Thyroid gland (tissue), 4 donors: ENCODE results near the gene PRSS3. TPM values are rescaled to one million over a fixed set of nuclear protein-coding genes. Genes with fewer than 3 reads are reported as not detected.
"Not testable (repeated sequence)": the region's sequence is repeated elsewhere in the genome, so short reads cannot be mapped to it uniquely, and the experiment has no call there.

Experiments used
- DNase-seq, 2 donors: peaks; one replicate each; pipeline ENCODE4 v3.0.0-alpha.2; 2019
- H3K27ac ChIP-seq, 3 donors: fragments of 200-600 bp; sonication (generic); 1 replicate in 2 of 3; 2 replicates in 1 of 3; pipeline ENCODE4 v1.5.1; 2016 to 2019; ENCODE audit warnings: mild to moderate bottlenecking in 1 of 3, moderate library complexity in 1 of 3
- H3K27me3 ChIP-seq: fragments of 200-600 bp; sonication (generic); one replicate; pipeline ENCODE4 v1.5.1; 2019
- H3K36me3 ChIP-seq, 2 donors: fragments of 200-600 bp; sonication (generic); one replicate each; pipeline ENCODE4 v1.5.1; 2016 to 2019
- H3K4me1 ChIP-seq, 2 donors: fragments of 200-600 bp; sonication (generic); one replicate each; pipeline ENCODE4 v1.5.1; 2017 to 2019
- H3K4me3 ChIP-seq, 3 donors: fragments of 200-600 bp; sonication (generic); replicated peaks in 1 of 3; 1 replicate in 2 of 3; 2 replicates in 1 of 3; pipeline ENCODE4 v1.5.1; 2016; ENCODE audit warnings: mild to moderate bottlenecking in 1 of 3
- H3K9me3 ChIP-seq: fragments of 200-600 bp; sonication (generic); one replicate; pipeline ENCODE4 v1.5.1; 2017
- POLR2A ChIP-seq, 2 donors: fragments of 450-650 bp; IDR thresholded peaks; one replicate each; pipeline ENCODE4 v1.6.1; 2017; ENCODE audit warnings: antibody characterized with exemption in 2 of 2, mild to moderate bottlenecking in 2 of 2, moderate library complexity in 1 of 2
- WGBS, 2 donors: methylation state at CpG; one replicate each; pipeline ENCODE4 v1.1.5; 2017; 5-methylcytosine and 5-hydroxymethylcytosine counted together
- intact Hi-C: fragments of 100-400 bp; cut with DNase I; formaldehyde crosslinking; loops from one replicate; pipeline ENCODE4 v1.15.1; 2023
- total RNA-seq, 4 donors: library from RNA; depleted of rRNA; stranded (reverse); fragments of >200 nt; gene quantifications; one replicate each; pipeline ENCODE4 v1.2.3, GENCODE V29; 2016
- TF ChIP-seq, protein P1 (sequence below), 6 experiments: fragments of 200-600 bp in 3 of 6; fragments of 450-650 bp in 3 of 6; sonication (generic) in 3 of 6; IDR thresholded peaks; one replicate each; pipeline ENCODE4 v1.5.1; 2016 to 2019; ENCODE audit warnings: antibody characterized with exemption in 6 of 6, mild to moderate bottlenecking in 2 of 6, inconsistent platforms in 1 of 6, moderate library complexity in 1 of 6

Gene PRSS3
- total RNA-seq, 4 donors from 2014 or later, result not detected

DNA sequence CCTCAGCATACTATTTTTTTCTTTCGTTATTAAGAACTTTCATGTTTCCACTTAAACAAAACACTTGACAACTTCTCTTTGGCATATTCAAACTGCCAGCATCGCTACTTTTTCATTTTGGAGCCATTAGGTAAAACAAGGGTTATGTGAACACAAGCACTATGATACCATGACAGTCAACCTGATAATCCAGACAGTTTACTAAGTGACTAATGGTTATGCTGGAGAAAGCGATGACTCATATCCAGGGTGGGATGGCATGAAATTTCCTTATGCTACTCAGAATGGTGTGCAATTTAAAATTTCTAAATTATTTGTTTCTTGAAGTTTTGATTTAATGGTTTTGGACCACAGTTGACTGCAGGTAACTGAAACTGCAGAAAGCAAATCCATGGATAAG is 29.9 kb upstream of the PRSS3 start:
- no peaks in the 10 kb centered on the region for H3K27me3 ChIP-seq
- no peaks in the 10 kb centered on the region for H3K36me3 ChIP-seq
- WGBS, 2 donors, result 95 to 96% methylated on average over 3 of the region's 3 CpGs
- DNase-seq, result no peak
- no peaks in the 10 kb centered on the region for H3K4me1 ChIP-seq
- TF ChIP-seq, protein P1, sequence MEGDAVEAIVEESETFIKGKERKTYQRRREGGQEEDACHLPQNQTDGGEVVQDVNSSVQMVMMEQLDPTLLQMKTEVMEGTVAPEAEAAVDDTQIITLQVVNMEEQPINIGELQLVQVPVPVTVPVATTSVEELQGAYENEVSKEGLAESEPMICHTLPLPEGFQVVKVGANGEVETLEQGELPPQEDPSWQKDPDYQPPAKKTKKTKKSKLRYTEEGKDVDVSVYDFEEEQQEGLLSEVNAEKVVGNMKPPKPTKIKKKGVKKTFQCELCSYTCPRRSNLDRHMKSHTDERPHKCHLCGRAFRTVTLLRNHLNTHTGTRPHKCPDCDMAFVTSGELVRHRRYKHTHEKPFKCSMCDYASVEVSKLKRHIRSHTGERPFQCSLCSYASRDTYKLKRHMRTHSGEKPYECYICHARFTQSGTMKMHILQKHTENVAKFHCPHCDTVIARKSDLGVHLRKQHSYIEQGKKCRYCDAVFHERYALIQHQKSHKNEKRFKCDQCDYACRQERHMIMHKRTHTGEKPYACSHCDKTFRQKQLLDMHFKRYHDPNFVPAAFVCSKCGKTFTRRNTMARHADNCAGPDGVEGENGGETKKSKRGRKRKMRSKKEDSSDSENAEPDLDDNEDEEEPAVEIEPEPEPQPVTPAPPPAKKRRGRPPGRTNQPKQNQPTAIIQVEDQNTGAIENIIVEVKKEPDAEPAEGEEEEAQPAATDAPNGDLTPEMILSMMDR (IDR thresholded peaks at IDR 0.05), result no peak
- TF ChIP-seq POLR2A (IDR thresholded peaks at IDR 0.05), result no peak
- no peak overlapping the region for H3K4me3 ChIP-seq
- intact Hi-C loops, result no loop called here
- H3K9me3 ChIP-seq, result no peaks in the 10 kb centered on the region
- H3K27ac ChIP-seq, result no peak overlapping the region

DNA sequence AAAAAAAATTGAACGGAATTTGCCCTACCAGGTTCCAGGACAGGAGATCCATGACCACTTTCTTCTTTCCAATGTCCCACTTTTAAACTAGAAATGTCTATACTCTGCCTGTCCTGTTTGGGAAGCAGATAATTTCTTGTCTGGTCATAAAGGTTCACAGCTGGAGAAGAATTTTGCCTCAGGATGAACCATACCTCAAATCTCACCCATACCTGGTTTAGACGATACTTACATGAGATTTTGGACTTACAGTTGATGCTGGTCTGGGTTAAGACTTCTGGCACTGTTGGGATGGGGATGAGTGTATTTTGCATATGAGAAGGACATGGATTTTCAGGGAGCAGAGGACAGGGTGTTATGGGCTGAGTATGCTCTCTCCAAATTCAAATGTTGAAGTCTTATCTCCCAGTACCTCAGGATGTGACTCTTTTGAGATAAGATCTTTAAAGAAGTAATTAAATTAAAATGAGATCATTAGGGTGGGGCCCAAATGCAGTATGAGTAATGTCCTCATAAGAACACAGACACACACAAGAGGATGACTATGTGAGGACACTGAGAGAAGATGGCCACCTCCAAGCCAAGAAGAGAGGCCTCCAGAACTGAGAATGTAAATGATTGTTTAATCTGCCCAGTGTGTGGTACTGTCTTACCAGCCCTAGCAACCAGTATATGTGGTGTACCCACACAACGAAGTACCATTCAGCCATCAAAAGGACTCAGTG is 25.0 kb upstream of the PRSS3 start:
- H3K27ac ChIP-seq, intact Hi-C loops, DNase-seq, H3K4me1 ChIP-seq, H3K9me3 ChIP-seq, H3K27me3 ChIP-seq, H3K36me3 ChIP-seq, H3K4me3 ChIP-seq: not testable (repeated sequence)
- 91 to 99% methylated on average over 3 of the region's 3 CpGs for WGBS, 2 donors

DNA sequence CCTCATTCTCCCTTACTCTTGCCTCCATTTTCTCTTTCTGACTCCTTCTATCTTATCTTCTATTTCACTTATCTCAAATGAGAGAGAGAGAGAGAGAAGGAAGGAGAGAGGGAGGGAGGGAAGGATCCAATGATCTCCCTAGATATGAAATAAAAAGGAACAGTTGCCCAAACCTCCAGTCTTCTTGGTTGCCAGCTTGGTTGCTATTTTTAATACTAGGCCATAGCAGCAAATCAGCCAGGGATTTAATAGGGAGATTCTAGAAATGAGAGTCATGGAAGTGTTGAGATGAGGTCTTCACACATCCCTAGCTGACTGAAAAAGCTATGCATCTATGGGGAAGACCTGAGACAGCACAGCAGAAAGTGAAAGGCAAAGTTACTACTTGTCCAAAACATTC is 22.2 kb upstream of the PRSS3 start:
- H3K9me3 ChIP-seq, H3K27ac ChIP-seq, intact Hi-C loops, H3K4me3 ChIP-seq, DNase-seq, H3K4me1 ChIP-seq, H3K36me3 ChIP-seq, H3K27me3 ChIP-seq: not testable (repeated sequence)

DNA sequence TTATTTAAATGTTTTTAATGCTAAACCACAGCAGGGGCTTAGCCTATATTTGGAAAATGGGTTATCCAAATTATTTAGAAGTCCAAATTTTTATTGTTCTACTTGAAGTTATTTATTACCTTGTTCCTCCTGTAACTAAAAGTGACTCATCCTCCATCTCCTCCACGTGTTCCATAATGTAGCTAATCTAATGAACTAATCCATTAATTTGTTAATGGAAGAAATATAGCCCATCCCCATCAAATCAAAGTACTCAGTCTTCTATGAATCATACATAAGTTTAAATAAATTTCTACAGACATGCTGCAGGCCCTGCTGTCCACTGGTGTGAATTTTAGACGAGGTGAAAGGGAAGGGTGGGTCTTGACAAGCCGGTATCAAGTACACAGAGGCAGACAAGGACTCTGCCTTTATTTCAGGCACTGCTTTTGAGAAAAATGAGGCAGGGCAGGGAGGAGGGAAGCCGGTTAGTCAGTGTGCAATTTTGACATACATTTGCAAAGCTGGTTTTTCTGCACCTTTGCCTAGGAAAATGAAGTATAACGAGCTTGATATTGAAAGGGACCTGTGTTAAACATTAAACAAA is 21.2 kb upstream of the PRSS3 start:
- H3K36me3 ChIP-seq, H3K4me1 ChIP-seq, H3K4me3 ChIP-seq, H3K9me3 ChIP-seq, H3K27ac ChIP-seq, H3K27me3 ChIP-seq, intact Hi-C loops, DNase-seq: not testable (repeated sequence)
- WGBS, 2 donors, result 76 to 77% methylated on average over 5 of the region's 5 CpGs

DNA sequence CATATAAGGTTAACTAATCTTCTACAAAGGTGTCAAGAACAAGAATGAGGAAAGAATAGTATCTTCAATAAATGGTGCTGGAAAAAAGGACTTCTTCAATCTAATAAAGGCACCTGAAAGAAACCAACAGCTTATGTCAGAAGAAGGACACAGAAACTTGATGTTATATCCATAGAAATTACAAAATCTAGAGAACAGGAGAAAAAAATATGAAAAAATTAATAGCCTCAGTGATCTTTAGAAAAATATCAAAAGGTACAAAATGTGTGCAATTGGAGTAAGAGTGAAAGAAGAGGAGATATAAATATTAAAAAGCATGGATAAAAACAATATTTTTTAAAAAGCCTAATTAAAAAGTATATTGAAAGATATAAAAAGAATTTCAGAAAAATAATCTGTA is 18.8 kb upstream of the PRSS3 start:
- no peaks in the 10 kb centered on the region for H3K36me3 ChIP-seq
- DNase-seq, result no peak
- H3K9me3 ChIP-seq, result no peaks in the 10 kb centered on the region
- TF ChIP-seq POLR2A (IDR thresholded peaks at IDR 0.05), result no peak
- TF ChIP-seq, protein P1 (IDR thresholded peaks at IDR 0.05), result no peak
- no peaks in the 10 kb centered on the region for H3K27me3 ChIP-seq
- no peak overlapping the region for H3K4me3 ChIP-seq
- H3K4me1 ChIP-seq, result peaks cover 5% of the 10 kb centered on the region in 2 donors
- H3K27ac ChIP-seq, result no peak overlapping the region
- intact Hi-C loops, result no loop called here

DNA sequence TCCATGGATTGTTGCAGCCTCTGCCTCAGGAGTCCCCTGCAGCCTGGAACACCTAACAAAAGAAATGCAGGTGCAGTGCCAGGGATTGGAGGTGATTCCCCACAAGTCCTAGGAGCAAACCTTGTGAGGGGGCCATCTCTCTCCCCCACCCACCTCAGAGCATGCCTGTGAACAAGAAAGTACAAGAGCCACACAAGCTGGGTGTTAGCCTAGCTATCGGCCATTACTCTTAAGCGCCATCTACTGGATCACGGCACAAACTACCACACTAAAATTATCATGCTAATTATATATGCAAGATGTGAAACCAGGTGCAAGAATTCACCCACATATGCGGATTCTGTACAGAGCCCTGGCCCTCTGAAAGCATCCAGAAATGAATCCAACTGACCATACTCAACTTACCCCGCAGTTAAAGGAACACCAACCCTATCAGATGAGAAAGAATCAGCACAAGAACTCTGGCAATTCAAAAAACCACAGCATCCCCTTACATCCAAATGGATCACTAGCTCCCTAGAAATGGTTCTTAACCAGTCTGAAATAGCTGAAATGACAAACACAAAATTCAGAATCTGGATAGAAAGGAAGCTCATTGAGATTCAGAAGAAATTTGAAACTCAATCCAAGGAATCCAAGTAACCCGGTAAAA is 16.5 kb upstream of the PRSS3 start:
- H3K4me3 ChIP-seq, result no peak overlapping the region
- 15 to 17% methylated on average over 6 of the region's 6 CpGs for WGBS, 2 donors
- H3K27ac ChIP-seq, result no peak overlapping the region
- no peaks in the 10 kb centered on the region for H3K27me3 ChIP-seq
- no peaks in the 10 kb centered on the region for H3K9me3 ChIP-seq
- intact Hi-C loops, result no loop called here
- no peaks in the 10 kb centered on the region for H3K36me3 ChIP-seq
- peaks cover 11 to 17% of the 10 kb centered on the region in 2 donors for H3K4me1 ChIP-seq
- peak; percentile 23 to 33 for DNase-seq
- TF ChIP-seq, protein P1 (IDR thresholded peaks at IDR 0.05), result peak; percentile 52 to 85 (median 60)
- no peak for TF ChIP-seq POLR2A (IDR thresholded peaks at IDR 0.05)
